BJ (cell line): ENCODE measurements around the gene TRMT2A. TPM values are rescaled to one million over a fixed set of nuclear protein-coding genes. Genes with fewer than 3 reads are reported as not detected.

ENCODE experiments used
- CTCF ChIA-PET: fragments of 350-600 bp; formaldehyde crosslinking; extraction: SDS; loops from one replicate; lab custom pipeline; 2021; ENCODE audit warnings: antibody characterized with exemption, inconsistent platforms; lab: Yijun Ruan, JAX
- POLR2A ChIA-PET: fragments of 300-600 bp; sonication (Branson Sonifier 250); formaldehyde crosslinking; extraction: SDS; loops from one replicate; lab custom pipeline; 2021; ENCODE audit warnings: antibody characterized with exemption; lab: Charles Lee
- DNase-seq: peaks from one replicate; pipeline ENCODE4 v3.0.0-alpha.2; 2011; ENCODE audit warnings: low read depth
- H3K27me3 ChIP-seq: 2 replicates; pipeline ENCODE4 v1.6.0; 2011; ENCODE audit warnings: low read length; ENCODE audit not compliant: control insufficient read depth, insufficient read depth
- H3K36me3 ChIP-seq: 2 replicates; pipeline ENCODE4 v1.5.1; 2011; ENCODE audit warnings: low read length; ENCODE audit not compliant: control insufficient read depth, insufficient read depth
- H3K4me3 ChIP-seq: 2 replicates; pipeline ENCODE4 v1.5.1; 2011; ENCODE audit warnings: low read depth, mild to moderate bottlenecking, control low read depth, low read length
- CTCF ChIP-seq: IDR thresholded peaks from 2 replicates; pipeline ENCODE4 v1.5.1; 2011; ENCODE audit warnings: low read depth, mild to moderate bottlenecking, control low read depth, inconsistent platforms, low read length, moderate library complexity; ENCODE audit not compliant: insufficient read depth
- polyA plus RNA-seq: library from polyadenylated mRNA; depleted of rRNA; stranded (reverse); fragments of >200 nt; gene quantifications from 2 replicates; pipeline ENCODE4 v1.2.3, GENCODE V29; 2011

Gene TRMT2A
- polyA plus RNA-seq, 1 experiment = 34.2 TPM

DNA sequence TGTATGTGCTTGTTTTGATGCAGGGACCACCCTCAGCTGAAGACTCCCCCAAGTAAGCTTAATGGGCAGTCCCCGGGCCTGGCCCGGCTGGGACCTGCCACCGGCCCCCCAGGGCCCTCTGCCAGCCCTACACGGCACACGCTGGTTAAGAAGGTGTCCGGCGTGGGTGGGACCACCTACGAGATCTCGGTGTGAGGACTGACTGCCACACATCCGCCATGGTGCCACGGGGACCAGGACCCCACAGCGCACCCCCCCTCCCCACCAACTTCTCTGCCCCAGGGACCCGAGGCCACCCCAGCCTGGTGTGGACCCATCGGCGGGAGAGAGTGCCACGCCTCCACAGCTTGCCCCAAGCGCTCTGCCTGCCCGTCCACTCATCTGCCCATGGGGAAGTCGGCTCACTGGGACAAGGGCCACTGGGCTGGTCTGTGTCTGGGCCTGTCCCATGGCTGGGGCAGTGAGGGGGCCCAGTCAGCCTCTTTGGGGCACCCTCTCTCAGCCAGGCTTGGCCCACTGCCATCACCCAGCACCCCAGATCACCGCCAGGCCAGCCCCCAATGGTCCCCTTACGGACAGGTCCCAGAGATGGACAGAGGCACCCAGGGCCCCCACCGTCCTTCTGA, 28.3 kb upstream of the TRMT2A start:
- no peaks in the 10 kb centered on the region for H3K27me3 ChIP-seq
- TF ChIP-seq CTCF = no peak
- no peak for DNase-seq
- POLR2A ChIA-PET = no interaction called here
- no peak overlapping the region for H3K4me3 ChIP-seq
- CTCF ChIA-PET = interaction anchor here (1.0 kb wide), 1 partner anchor 12 kb away, joined by 4 read pairs; no protein-coding TSS in a partner anchor
- H3K36me3 ChIP-seq = peaks cover 15% of the 10 kb centered on the region

DNA sequence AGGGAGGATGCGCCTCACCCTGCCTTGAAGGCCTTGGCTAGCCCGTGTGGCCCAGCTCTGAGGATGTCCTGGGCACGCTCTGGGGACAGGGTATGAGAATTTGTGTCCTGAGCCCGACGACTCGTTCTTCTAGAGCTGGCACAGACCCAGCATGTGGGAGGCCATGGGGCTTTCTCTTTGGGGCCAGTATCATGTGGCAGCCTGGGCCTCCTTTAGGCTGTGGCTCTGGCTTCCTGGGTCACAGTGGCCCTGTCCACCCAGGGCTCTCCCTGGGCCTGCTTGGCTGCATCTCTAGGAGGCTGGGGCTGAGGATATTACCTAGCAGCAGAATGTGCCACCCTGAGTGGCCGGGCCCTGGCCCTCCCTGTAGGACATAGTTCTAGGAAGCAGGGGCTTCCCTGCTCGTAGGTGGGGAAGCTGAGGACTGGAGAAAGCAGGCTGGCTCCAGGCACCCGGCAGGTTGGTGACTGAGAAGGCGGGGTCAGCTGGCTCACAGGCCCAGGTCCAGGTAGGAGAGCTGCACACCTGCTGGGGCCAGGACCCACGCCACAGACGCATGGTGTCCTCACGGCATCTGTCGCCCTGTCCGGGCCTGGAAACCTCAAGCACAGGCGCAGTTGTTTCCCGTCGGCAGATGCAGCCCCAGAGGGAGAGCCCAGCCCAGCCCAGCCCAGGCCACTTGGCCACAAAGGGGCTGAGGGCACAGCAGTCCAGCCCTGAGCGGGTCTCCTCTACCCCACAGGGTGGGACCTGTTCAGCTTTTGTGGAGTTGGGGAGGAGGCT, 27.0 kb upstream of the TRMT2A start:
- H3K27me3 ChIP-seq = no peaks in the 10 kb centered on the region
- H3K4me3 ChIP-seq = no peak overlapping the region
- ChIA-PET POLR2A (no interaction called here), CTCF (interaction anchor here (1.0 kb wide), 1 partner anchor 13 kb away, joined by 4 read pairs; no protein-coding TSS in a partner anchor)
- no peak for TF ChIP-seq CTCF
- peaks cover 20% of the 10 kb centered on the region for H3K36me3 ChIP-seq
- DNase-seq = no peak

DNA sequence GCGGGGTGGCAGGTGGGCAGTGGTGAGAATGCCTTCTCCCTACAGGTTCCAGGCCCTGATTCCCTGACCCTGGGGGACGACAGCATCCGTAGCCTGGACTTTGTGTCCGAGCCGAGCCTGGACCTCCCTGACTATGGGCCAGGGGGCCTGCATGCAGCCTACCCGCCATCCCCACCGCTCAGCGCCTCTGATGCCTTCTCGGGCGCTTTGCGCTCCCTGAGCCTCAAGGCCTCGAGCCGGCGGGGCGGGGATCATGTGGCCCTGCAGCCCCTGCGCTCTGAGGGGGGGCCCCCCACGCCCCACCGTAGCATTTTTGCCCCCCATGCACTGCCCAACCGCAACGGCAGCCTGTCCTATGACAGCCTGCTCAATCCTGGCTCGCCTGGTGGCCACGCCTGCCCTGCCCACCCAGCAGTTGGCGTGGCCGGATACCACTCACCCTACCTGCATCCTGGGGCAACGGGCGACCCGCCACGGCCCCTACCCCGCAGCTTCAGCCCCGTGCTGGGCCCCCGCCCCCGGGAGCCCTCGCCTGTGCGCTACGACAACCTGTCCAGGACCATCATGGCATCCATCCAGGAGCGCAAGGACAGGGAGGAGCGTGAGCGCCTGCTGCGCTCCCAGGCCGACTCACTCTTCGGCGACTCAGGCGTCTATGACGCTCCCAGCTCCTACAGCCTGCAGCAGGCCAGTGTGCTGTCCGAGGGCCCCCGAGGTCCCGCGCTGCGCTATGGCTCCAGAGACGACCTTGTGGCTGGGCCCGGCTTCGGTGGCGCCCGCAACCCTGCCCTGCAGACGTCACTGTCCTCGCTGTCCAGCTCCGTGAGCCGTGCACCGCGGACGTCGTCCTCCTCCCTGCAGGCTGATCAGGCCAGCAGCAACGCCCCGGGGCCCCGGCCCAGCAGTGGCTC, 25.9 kb upstream of the TRMT2A start:
- no peak for TF ChIP-seq CTCF
- CTCF ChIA-PET = no interaction called here
- H3K27me3 ChIP-seq = no peaks in the 10 kb centered on the region
- POLR2A ChIA-PET = no interaction called here
- no peak for DNase-seq
- H3K36me3 ChIP-seq = peaks cover 18% of the 10 kb centered on the region
- H3K4me3 ChIP-seq = no peak overlapping the region

DNA sequence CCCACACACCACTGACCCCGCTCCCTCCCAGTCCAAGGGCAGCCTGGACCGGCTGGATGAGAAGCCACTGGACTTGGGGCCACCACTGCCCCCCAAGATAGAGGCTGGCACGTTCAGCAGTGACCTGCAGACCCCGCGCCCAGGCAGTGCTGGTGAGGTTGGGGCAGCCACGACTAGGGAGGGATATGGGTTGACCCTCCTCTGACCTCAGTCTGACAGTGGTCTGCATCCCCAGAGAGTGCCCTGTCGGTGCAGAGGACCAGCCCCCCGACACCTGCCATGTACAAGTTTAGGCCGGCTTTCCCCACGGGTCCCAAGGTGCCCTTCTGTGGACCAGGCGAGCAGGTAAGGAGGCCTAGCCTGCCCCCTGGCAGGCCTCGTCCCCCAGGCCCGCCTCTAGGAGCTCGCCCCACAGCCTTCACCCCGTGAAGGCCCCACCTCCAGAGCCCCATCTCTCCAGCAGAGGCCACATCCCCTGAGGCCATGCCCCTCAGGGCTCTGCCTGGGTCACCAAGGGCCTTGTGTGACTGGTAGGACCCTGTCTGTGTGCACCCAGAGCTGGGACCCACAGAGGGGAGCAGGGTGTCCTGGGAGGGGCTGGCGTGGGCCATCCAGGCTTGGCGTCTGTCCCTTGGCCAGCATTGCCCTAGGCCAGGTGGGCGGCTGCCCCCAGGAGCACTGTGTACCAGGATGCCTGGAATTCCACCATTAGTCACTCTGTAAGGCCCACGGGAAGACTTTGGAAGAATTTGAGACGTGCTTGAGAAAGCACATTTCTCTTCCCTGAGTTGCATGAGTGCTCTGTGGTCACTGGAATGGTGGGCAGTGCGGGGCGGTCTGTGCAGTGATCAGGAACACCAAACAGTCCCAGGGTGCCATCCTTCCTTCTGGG, 24.4 kb upstream of the TRMT2A start:
- Histone ChIP-seq H3K4me3 (no peak overlapping the region), H3K27me3 (no peaks in the 10 kb centered on the region), H3K36me3 (peaks cover 18% of the 10 kb centered on the region)
- POLR2A ChIA-PET = no interaction called here
- peak; percentile 41 for DNase-seq
- CTCF ChIA-PET = interaction anchor here (0.5 kb wide), 1 partner anchor 173 kb away, joined by 3 read pairs; no protein-coding TSS in a partner anchor
- TF ChIP-seq CTCF = no peak
